Psoas muscle (tissue), 8 donors: ENCODE results near the gene TLDC2. TPM values are rescaled to one million over a fixed set of nuclear protein-coding genes. Genes with fewer than 3 reads are reported as not detected.

Source experiments
- ATAC-seq, 4 donors: fragments of 200-7000 bp; cut with Tn5 transposase; one replicate each; pipeline ENCODE4 v1.9.1; 2020; ENCODE audit warnings: moderate library complexity in 3 of 4, mild to moderate bottlenecking in 2 of 4
- DNase-seq, 2 donors: peaks; one replicate each; pipeline ENCODE4 v3.0.0-alpha.2; 2020
- H3K27ac ChIP-seq: fragments of 200-600 bp; one replicate; pipeline ENCODE4 v1.8.0; 2022
- H3K27me3 ChIP-seq, 3 donors: fragments of 200-600 bp in 1 of 3; one replicate each; pipeline versions ENCODE4 v1.6.1 to v1.8.0; 2013 to 2022; ENCODE audit warnings: low read length in 2 of 3, mild to moderate bottlenecking in 2 of 3, moderate library complexity in 1 of 3; ENCODE audit not compliant: insufficient read depth in 3 of 3
- H3K36me3 ChIP-seq, 2 donors: fragments of 200-600 bp in 1 of 2; one replicate each; pipeline versions ENCODE4 v1.6.1 to v1.8.0; 2013 to 2022; ENCODE audit warnings: low read depth in 1 of 2, mild to moderate bottlenecking in 1 of 2, moderate library complexity in 1 of 2; ENCODE audit not compliant: insufficient read depth in 1 of 2
- H3K4me1 ChIP-seq: fragments of 200-600 bp; one replicate; pipeline ENCODE4 v1.8.0; 2022
- H3K4me3 ChIP-seq: fragments of 200-600 bp; one replicate; pipeline ENCODE4 v1.8.0; 2022; ENCODE audit warnings: mild to moderate bottlenecking
- H3K9me3 ChIP-seq: fragments of 200-600 bp; one replicate; pipeline ENCODE4 v1.8.0; 2022
- WGBS, 3 donors: extraction: QIAGEN DNeasy Blood & Tissue Kit; methylation state at CpG; one replicate each; pipeline versions ENCODE4 v1.1.6 to v1.1.7; 2013; 5-methylcytosine and 5-hydroxymethylcytosine counted together
- intact Hi-C, 2 donors: fragments of 100-400 bp; cut with DNase I; formaldehyde crosslinking; loops; one replicate each; pipeline versions ENCODE4 v1.11.0 to v1.14.2; 2022
- polyA plus RNA-seq, 3 donors: library from polyadenylated mRNA; stranded (reverse); fragments of 200-250 nt; gene quantifications; one replicate each; pipeline ENCODE4 v1.2.3, GENCODE V29; 2013
- total RNA-seq, 4 donors: library from RNA; stranded (reverse); fragmentation: NEBNext Ultra II Directional in 2 of 4; extraction: Animal tissue kit (Norgen Biotek cat#: 25700) in 2 of 4; gene quantifications; one replicate each; pipeline versions ENCODE4 v1.2.1 to v1.2.4, GENCODE V29; 2021 to 2023
- TF ChIP-seq, protein P1 (sequence below): fragments of 200-600 bp; IDR thresholded peaks from one replicate; pipeline ENCODE4 v1.8.0; 2022; ENCODE audit warnings: antibody characterized with exemption
- donor health status: healthy with polysubstance abuse.
- donor health status: DM: no; HTN: no; CAD: no; lungs with moderate emphysema.
- donor health status: Bipolar disorder and iron deficiency.
- donor health status: healthy.
- donor health status: DM: yes; HTN: yes; CAD: no.
- donor health status: DM: no; HTN: no; CAD: no.
- donor health status: DM: no; HTN: no; CAD: no.
- donor health status: DM: yes; HTN: yes; CAD: no.

Gene TLDC2
- total and polyA plus RNA-seq, 7 donors: 0.04 to 0.15 (median 0.05) TPM; not detected in 4

DNA sequence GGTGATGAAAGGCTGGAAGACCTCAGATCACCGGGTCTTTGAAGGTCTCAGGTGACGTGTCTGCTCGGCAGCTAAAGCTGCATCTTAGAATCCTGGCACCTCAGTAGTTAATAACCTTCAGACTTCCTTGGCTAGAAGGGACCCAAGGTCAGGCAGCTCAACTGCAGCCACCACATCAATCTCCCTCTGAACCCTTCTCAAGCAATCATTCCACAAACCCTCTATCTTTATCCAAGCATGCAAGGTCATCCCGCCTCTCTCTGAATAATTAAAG lies 16.7 kb upstream of the TLDC2 start:
- Histone ChIP-seq H3K27ac (no peak overlapping the region), H3K9me3 (no peaks in the 10 kb centered on the region), H3K36me3 (no peaks in the 10 kb centered on the region), H3K4me1 (peaks cover 29% of the 10 kb centered on the region), H3K4me3 (no peak overlapping the region), H3K27me3 (peaks cover 0 to 12% (median 1%) of the 10 kb centered on the region in 3 donors)
- WGBS, 3 donors: 58 to 72% (median 69%) methylated on average over 4 of the region's 4 CpGs
- TF ChIP-seq, protein P1, sequence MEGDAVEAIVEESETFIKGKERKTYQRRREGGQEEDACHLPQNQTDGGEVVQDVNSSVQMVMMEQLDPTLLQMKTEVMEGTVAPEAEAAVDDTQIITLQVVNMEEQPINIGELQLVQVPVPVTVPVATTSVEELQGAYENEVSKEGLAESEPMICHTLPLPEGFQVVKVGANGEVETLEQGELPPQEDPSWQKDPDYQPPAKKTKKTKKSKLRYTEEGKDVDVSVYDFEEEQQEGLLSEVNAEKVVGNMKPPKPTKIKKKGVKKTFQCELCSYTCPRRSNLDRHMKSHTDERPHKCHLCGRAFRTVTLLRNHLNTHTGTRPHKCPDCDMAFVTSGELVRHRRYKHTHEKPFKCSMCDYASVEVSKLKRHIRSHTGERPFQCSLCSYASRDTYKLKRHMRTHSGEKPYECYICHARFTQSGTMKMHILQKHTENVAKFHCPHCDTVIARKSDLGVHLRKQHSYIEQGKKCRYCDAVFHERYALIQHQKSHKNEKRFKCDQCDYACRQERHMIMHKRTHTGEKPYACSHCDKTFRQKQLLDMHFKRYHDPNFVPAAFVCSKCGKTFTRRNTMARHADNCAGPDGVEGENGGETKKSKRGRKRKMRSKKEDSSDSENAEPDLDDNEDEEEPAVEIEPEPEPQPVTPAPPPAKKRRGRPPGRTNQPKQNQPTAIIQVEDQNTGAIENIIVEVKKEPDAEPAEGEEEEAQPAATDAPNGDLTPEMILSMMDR: no peak
- DNase-seq (no peak), ATAC-seq (no peak)
- intact Hi-C loops: no loop called here

DNA sequence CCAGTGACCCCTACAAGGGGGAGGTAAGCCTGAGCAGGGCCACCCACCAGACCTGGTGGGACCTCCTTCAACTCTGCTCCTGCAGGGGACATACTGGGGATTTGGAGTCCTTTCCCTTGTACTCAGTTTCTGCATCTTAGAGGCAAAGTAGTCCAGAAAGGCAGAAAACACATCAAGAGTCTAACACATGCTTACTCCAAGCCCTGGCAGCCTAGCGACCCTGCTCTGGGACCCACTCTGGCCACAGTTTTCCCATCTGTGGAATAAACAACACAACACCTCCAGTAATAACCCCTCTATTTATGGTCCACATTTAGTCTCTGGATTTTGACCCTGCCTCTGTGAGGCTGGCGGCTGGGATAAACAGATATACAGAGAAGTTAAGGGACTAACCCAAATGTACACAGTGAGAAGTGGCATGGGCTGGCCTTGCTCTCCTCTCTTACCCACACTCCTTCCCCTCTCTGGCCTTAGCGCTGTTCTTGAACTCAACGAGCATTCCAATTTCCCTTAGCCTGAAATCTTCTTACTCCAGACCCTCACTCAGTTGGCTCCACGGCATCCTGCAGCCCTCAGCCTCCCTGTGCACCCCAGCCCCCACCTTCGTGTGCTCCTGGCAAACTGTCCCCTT lies 16.1 kb upstream of the TLDC2 start:
- no peak overlapping the region for H3K27ac ChIP-seq
- ATAC-seq (no peak), DNase-seq (no peak)
- TF ChIP-seq, protein P1: no peak
- peaks cover 0 to 18% (median 1%) of the 10 kb centered on the region in 3 donors for H3K27me3 ChIP-seq
- intact Hi-C loops: no loop called here
- H3K9me3 ChIP-seq: no peaks in the 10 kb centered on the region
- no peak overlapping the region for H3K4me3 ChIP-seq
- H3K4me1 ChIP-seq: peaks cover 29% of the 10 kb centered on the region
- H3K36me3 ChIP-seq: no peaks in the 10 kb centered on the region
- WGBS, 3 donors: 71 to 75% (median 75%) methylated on average over 6 of the region's 6 CpGs

DNA sequence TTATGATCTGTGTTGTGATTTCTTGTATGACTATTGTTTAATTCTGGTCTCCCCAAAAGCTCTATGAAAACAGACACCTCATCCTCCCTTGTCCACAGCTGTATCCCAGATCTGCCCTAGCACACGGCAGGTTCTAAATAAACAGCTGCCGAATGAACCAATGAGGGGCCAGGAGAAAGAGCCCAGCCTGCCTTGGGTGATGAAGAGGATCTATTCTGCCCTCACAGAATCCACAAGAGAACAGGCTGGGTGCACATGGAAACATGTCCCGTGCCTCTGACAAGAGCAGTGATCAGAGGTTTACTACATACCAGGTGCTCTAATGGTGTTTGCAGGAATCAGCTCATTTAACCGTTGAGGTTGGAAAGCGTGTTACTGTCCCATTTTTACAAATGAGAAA lies 15.6 kb upstream of the TLDC2 start:
- TF ChIP-seq, protein P1: no peak
- no peaks in the 10 kb centered on the region for H3K9me3 ChIP-seq
- intact Hi-C loops: no loop called here
- H3K4me3 ChIP-seq: no peak overlapping the region
- H3K4me1 ChIP-seq: peaks cover 29% of the 10 kb centered on the region
- 63 to 68% (median 67%) methylated on average over 5 of the region's 5 CpGs for WGBS, 3 donors
- no peaks in the 10 kb centered on the region for H3K36me3 ChIP-seq
- no peak for DNase-seq
- H3K27ac ChIP-seq: no peak overlapping the region
- ATAC-seq: no peak
- H3K27me3 ChIP-seq: peaks cover 0 to 23% (median 1%) of the 10 kb centered on the region in 3 donors

DNA sequence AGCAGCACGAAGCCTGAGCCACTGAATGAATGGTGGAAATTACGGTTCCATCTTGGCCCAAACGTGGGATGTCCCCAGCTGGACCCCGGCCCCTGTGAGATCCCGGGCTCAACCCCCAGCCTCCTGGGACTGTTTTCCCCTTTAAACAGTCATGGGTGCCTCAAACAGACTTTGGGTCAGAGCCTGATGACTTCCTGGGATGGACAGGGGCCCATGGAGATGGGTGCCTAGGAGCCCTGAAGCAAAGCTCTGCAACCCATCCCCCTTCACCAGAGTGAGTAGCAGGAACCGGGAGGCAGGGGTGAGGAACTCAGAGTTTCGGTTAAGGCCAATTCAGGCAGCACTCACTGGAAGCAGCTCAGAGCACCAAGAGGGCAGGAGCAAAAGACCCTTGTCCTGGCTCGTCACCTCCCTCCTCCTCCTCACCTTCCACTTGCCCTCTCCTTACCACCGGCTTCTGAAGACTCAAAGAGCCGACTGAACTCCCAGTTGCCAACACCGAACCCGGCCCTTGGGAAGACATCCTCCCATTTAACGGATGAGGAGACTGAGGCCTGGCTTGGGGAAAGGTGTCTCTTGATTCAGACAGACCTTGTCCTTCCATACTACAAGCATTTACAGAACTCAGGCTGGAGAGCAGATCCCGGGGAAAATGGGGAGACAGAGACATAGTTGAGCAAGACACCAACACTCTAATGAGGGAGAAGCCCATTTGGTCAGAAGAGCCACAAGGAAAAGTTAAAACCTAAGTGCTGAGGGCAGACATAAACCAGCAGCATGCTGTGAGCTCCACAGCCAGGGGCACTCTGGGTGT lies 14.9 kb upstream of the TLDC2 start:
- TF ChIP-seq, protein P1: no peak
- WGBS, 3 donors: 66 to 80% (median 70%) methylated on average over 14 of the region's 14 CpGs
- H3K9me3 ChIP-seq: no peaks in the 10 kb centered on the region
- ATAC-seq: no peak
- H3K27ac ChIP-seq: peak overlapping the region; percentile 48
- peaks cover 23% of the 10 kb centered on the region for H3K4me1 ChIP-seq
- intact Hi-C loops: no loop called here
- no peaks in the 10 kb centered on the region for H3K36me3 ChIP-seq
- peak overlapping the region; percentile 62 for H3K4me3 ChIP-seq
- DNase-seq: no peak
- peaks cover 0 to 24% (median 1%) of the 10 kb centered on the region in 3 donors for H3K27me3 ChIP-seq

DNA sequence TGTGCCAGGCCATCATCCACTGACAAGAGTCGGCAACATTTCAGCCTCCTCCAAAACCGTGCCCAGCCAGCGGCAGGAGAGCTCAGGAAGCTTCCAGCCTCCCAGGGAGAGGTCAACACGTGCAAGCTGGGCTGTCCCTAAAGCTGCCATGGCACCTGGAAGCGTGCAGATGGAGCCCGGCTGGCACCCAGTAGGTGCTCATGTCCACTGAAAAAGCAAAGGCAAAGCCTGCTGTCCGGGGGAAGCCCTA lies 14.4 kb upstream of the TLDC2 start:
- 19 to 34% (median 20%) methylated on average over 7 of the region's 7 CpGs for WGBS, 3 donors
- TF ChIP-seq, protein P1: no peak
- Histone ChIP-seq H3K36me3 (no peaks in the 10 kb centered on the region), H3K27ac (peak overlapping the region; percentile 48), H3K9me3 (no peaks in the 10 kb centered on the region), H3K27me3 (peaks cover 0 to 24% (median 1%) of the 10 kb centered on the region in 3 donors), H3K4me3 (peak overlapping the region; percentile 62), H3K4me1 (peaks cover 19% of the 10 kb centered on the region)
- DNase-seq: no peak
- no peak for ATAC-seq
- intact Hi-C loops: no loop called here
